Omental fat pad (tissue), 4 donors: ENCODE results near the gene C1orf52. TPM values are rescaled to one million over a fixed set of nuclear protein-coding genes. Genes with fewer than 3 reads are reported as not detected.

ENCODE experiments used
- ATAC-seq: fragments of 150-250 bp; one replicate; pipeline ENCODE4 v1.9.1; 2016; ENCODE audit warnings: mild to moderate bottlenecking, moderate library complexity; ENCODE audit not compliant: low FRiP score
- DNase-seq: peaks from one replicate; pipeline ENCODE4 v3.0.0-alpha.2; 2019; ENCODE audit warnings: low spot score
- CTCF ChIP-seq, 3 donors: fragments of 450-650 bp; IDR thresholded peaks; one replicate each; pipeline ENCODE4 v1.5.1; 2016 to 2017; ENCODE audit warnings: antibody characterized with exemption in 3 of 3, mild to moderate bottlenecking in 3 of 3, moderate library complexity in 2 of 3
- total RNA-seq, 4 donors: library from RNA; depleted of rRNA; stranded (reverse); fragments of >200 nt; gene quantifications; one replicate each; pipeline ENCODE4 v1.1.0, GENCODE V29; 2016

C1orf52 gene
- total RNA-seq, 4 donors from 2014 or later = 12.0 to 15.8 (median 12.8) TPM

GRCh38 chr1:85297855-85298629 is 38.6 kb upstream of the C1orf52 start:
- peak; percentile 71 for ATAC-seq
- no peak for TF ChIP-seq CTCF (IDR thresholded peaks at IDR 0.05)
- DNase-seq = no peak

GRCh38 chr1:85297538-85297854 is 38.0 kb upstream of the C1orf52 start:
- ATAC-seq (no peak), DNase-seq (no peak)
- no peak for TF ChIP-seq CTCF (IDR thresholded peaks at IDR 0.05)

GRCh38 chr1:85296980-85297379 is 37.5 kb upstream of the C1orf52 start:
- no peak for ATAC-seq
- no peak for DNase-seq
- no peak for TF ChIP-seq CTCF (IDR thresholded peaks at IDR 0.05)

- DNase-seq (no peak), ATAC-seq (no peak)
- no peak for TF ChIP-seq CTCF (IDR thresholded peaks at IDR 0.05)
Measured at GRCh38 chr1:85295654-85296053, 36.2 kb upstream of the C1orf52 start.

- TF ChIP-seq CTCF (IDR thresholded peaks at IDR 0.05) = no peak
- no peak for DNase-seq
- ATAC-seq = no peak
Measured at GRCh38 chr1:85295006-85295431, 35.6 kb upstream of the C1orf52 start.

GRCh38 chr1:85290826-85291225 is 31.4 kb upstream of the C1orf52 start:
- no peak for TF ChIP-seq CTCF (IDR thresholded peaks at IDR 0.05)
- no peak for ATAC-seq
- DNase-seq = no peak

- DNase-seq (no peak), ATAC-seq (no peak)
- TF ChIP-seq CTCF (IDR thresholded peaks at IDR 0.05) = no peak
Measured at GRCh38 chr1:85289848-85290335, 30.4 kb upstream of the C1orf52 start.
